ENCODE results near the gene RAF1. TPM values are rescaled to one million over a fixed set of nuclear protein-coding genes. Genes with fewer than 3 reads are reported as not detected.

RAF1 gene
- total RNA-seq, 1 donor from 2014 or later = 115 TPM

- no peaks in the 10 kb centered on the region for H3F3A ChIP-seq (ENCODE audit: low read depth)
- H3K27me3 Mint-ChIP-seq (ENCODE audit: insufficient read depth, low read depth) = peaks cover 2% of the 10 kb centered on the region
- no peak overlapping the region for H2AFZ ChIP-seq (replicated peaks)
- H3K4me3 ChIP-seq = no peak overlapping the region
- no peaks in the 10 kb centered on the region for H4K20me1 ChIP-seq (ENCODE audit: low read depth)
- DNase-seq (ENCODE audit: low spot score) = no peak
- H3K79me2 ChIP-seq (ENCODE audit: low read depth) = no peaks in the 10 kb centered on the region
- H3K27ac Mint-ChIP-seq = peak overlapping the region; percentile 34
- no peaks in the 10 kb centered on the region for H3K36me3 ChIP-seq
- H3K9me3 Mint-ChIP-seq = no peaks in the 10 kb centered on the region
- H3K9ac ChIP-seq = no peak overlapping the region
- no peaks in the 10 kb centered on the region for H3K36me3 Mint-ChIP-seq
- TF ChIP-seq EZH2phosphoT487 (IDR thresholded peaks at IDR 0.05) (no peak), EZH2 (IDR thresholded peaks at IDR 0.05) (no peak), CTCF (IDR thresholded peaks at IDR 0.05) (no peak)
- no peaks in the 10 kb centered on the region for H3K27me3 ChIP-seq
- no peaks in the 10 kb centered on the region for H3K4me1 Mint-ChIP-seq
- H3K4me2 ChIP-seq = no peak overlapping the region
- no peak overlapping the region for H3K27ac ChIP-seq
- H3K9me3 ChIP-seq (ENCODE audit: low read depth) = no peaks in the 10 kb centered on the region
- no peaks in the 10 kb centered on the region for H3K4me1 ChIP-seq
- no peak overlapping the region for H3K4me3 Mint-ChIP-seq
Measured at GRCh38 chr3:12708584-12709192, 44.8 kb upstream of the RAF1 start.

GRCh38 chr3:12707449-12707848, 43.5 kb upstream of the RAF1 start:
- no peak overlapping the region for H2AFZ ChIP-seq (replicated peaks)
- no peak overlapping the region for H3K4me3 Mint-ChIP-seq
- H3K4me1 ChIP-seq = no peaks in the 10 kb centered on the region
- H3K4me2 ChIP-seq = no peak overlapping the region
- no peaks in the 10 kb centered on the region for H3K27me3 ChIP-seq
- H3K9me3 ChIP-seq (ENCODE audit: low read depth) = no peaks in the 10 kb centered on the region
- H3K9ac ChIP-seq = no peak overlapping the region
- no peaks in the 10 kb centered on the region for H3K4me1 Mint-ChIP-seq
- no peaks in the 10 kb centered on the region for H3K9me3 Mint-ChIP-seq
- H3K27ac Mint-ChIP-seq = no peak overlapping the region
- H4K20me1 ChIP-seq (ENCODE audit: low read depth) = no peaks in the 10 kb centered on the region
- DNase-seq (ENCODE audit: low spot score) = no peak
- H3K36me3 Mint-ChIP-seq = no peaks in the 10 kb centered on the region
- H3K79me2 ChIP-seq (ENCODE audit: low read depth) = no peaks in the 10 kb centered on the region
- no peaks in the 10 kb centered on the region for H3F3A ChIP-seq (ENCODE audit: low read depth)
- H3K36me3 ChIP-seq = no peaks in the 10 kb centered on the region
- peaks cover 2% of the 10 kb centered on the region for H3K27me3 Mint-ChIP-seq (ENCODE audit: insufficient read depth, low read depth)
- TF ChIP-seq EZH2 (IDR thresholded peaks at IDR 0.05) (no peak), CTCF (IDR thresholded peaks at IDR 0.05) (no peak)
- H3K27ac ChIP-seq = no peak overlapping the region
- H3K4me3 ChIP-seq = no peak overlapping the region

GRCh38 chr3:12706504-12707253, 42.8 kb upstream of the RAF1 start:
- peak; percentile 75 for DNase-seq (ENCODE audit: low spot score)
- no peaks in the 10 kb centered on the region for H3K27me3 ChIP-seq
- no peaks in the 10 kb centered on the region for H3K36me3 ChIP-seq
- no peaks in the 10 kb centered on the region for H3F3A ChIP-seq (ENCODE audit: low read depth)
- H4K20me1 ChIP-seq (ENCODE audit: low read depth) = no peaks in the 10 kb centered on the region
- H3K9me3 Mint-ChIP-seq = no peaks in the 10 kb centered on the region
- no peak overlapping the region for H3K27ac Mint-ChIP-seq
- no peaks in the 10 kb centered on the region for H3K9me3 ChIP-seq (ENCODE audit: low read depth)
- no peak overlapping the region for H3K4me3 Mint-ChIP-seq
- no peak overlapping the region for H3K27ac ChIP-seq
- H3K4me1 Mint-ChIP-seq = no peaks in the 10 kb centered on the region
- no peaks in the 10 kb centered on the region for H3K36me3 Mint-ChIP-seq
- no peak overlapping the region for H3K4me2 ChIP-seq
- no peaks in the 10 kb centered on the region for H3K4me1 ChIP-seq
- H3K4me3 ChIP-seq = no peak overlapping the region
- no peak overlapping the region for H3K9ac ChIP-seq
- H3K27me3 Mint-ChIP-seq (ENCODE audit: insufficient read depth, low read depth) = peaks cover 4% of the 10 kb centered on the region
- no peak for TF ChIP-seq EZH2 (IDR thresholded peaks at IDR 0.05)
- peak; percentile 73 for TF ChIP-seq CTCF (IDR thresholded peaks at IDR 0.05)
- no peak for TF ChIP-seq EZH2phosphoT487 (IDR thresholded peaks at IDR 0.05)
- H3K79me2 ChIP-seq (ENCODE audit: low read depth) = no peaks in the 10 kb centered on the region
- H2AFZ ChIP-seq (replicated peaks) = no peak overlapping the region

Data from neural progenitor cell (in vitro differentiated cells).